T47D (cell line): Measurements from ENCODE around the gene TNFAIP3.

Experiments
- DNase-seq, 2 experiments: peaks; one replicate each; pipeline versions ENCODE4 v3.0.0 to v3.0.0-alpha.2; 2011 to 2012; ENCODE audit warnings: low read depth in 1 of 2, low spot score in 1 of 2
- JUND ChIP-seq: IDR thresholded peaks from 2 replicates; pipeline ENCODE4 v1.6.1; 2012; ENCODE audit warnings: low read depth
- in situ Hi-C: cut with HindIII; loops from 2 replicates; pipeline ENCODE4 v1.10.0; 2016; ENCODE audit warnings: low sequenced_read_pairs, low pct_unique_long_range_greater_than_20kb

TNFAIP3 gene

DNA sequence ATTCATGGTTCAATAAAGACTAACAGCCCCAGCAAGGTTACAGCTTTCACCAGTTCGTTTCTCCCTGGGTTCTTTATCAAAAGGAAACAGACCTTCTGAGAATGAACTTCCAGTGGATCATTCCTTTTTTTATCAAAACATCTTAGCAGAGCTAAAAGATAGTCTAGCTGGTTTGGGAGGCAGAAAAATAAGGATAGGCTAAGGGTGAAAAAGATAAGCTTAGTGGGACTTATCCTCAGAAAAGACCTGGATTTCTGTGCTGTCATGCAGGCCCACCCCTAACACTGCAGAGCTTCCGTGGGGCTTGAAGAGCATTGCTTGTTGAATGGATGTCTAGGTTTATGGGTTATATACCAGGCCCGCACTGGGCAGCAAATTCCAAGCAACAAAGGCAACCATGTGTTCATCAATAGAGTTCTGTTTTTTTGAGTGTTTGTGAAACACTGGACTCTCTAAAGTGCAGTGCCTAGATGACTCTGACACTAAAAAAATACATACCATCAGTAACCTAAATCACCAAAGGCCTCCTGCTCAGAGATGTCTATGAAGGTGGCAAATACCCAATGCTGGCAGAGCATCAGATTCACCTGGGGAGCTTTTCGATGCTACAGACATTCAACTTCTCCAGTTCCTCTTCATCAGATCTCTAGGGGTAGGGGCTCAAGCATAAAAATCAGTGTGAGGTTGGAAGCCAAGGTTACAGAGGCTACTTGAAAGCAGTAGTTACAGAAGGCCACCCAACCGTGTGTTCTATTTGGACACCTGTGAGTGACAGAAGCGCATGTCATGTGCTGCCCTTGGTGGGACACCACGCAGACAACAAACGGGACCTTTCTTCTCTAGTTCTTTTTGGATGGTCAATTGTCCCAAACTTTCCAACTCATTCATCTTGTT lies 53.0 kb downstream of the TNFAIP3 start:
- TF ChIP-seq JUND, result no peak
- in situ Hi-C loops, result no loop called here
- no peak for DNase-seq

DNA sequence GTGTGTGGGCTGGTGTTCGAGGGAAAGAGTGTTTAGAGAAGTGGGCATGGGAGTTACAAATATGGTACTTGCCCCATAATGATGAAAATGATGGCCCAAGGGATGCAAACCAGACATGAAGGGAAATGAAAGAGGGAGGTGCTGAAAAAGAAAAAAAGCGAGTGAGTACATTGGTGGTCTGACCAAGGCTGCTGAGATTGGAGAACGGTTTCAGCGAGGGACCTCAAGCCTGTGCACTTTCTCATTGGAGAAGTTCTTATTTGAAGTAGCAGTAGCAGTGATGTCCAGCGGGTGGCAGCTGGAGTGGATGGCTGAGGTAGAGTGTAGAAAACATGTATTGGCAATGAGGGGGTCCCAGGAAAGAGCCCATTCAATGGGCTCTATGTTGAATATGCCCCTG lies 54.8 kb downstream of the TNFAIP3 start:
- in situ Hi-C loops, result no loop called here
- TF ChIP-seq JUND, result no peak
- peak in 1 of 2 experiments; percentile 13 for DNase-seq

DNA sequence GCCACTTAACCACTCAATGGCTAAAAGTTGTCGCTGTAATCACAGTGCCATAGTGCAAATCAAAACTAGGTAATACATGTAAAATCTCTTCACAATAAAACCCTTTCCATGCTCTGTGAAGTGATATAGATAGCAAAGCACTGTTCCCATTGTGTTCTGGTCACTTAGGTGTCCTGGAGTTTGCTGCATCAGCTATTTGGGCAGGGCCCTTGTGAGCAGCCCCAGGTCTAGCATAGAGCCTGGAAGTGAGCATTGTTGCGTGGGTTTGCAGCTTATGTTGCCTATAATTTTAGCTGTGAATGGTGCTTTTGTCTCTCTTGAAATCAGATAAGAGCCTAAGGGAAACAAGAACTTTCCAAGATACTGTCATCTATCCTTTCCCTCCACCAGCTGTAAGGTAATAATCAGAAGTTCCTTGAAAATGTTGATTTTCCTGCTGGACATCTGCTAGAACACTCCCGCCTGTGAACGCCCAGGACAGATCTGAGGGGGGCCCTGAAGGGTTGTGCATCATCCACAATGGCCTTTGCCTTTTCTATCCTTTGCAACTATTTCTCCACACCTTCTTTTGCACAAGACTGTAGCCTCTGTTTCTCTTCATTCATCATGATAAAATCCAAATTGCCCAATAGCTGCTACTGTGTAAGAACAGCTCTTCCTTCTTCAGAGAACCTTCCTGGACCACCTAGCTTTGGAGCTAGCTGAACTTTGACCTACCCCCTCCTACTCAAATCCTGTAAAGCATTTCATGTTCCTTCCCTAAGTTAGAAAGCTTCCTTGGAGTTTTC lies 57.0 kb downstream of the TNFAIP3 start:
- no peak for DNase-seq
- no peak for TF ChIP-seq JUND
- in situ Hi-C loops, result no loop called here

DNA sequence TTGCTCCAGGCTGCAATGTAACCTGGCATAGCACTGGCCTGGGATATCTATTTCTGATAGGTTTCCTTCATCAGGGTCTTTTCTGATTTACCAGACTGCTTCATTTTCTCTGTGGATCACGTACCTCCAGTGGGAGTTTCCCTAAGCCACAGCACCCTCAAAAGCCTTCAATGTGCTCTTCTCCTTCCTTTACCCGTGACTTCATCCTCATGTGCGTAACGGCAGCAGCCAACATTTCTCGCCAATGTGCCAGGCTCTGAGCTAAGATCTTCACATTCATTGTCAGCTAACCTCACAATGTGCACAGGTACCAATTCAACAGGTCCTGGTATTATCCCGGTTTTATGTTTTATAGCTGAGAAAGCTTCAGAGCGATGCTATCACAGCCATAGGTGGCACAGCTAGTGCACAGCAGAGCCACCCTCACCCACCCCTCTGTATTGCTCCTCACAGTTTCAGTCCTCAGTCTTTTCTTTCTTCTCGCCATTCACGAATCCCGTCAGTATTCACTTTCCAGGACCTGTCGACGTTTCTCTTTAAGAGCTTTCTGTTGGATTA lies 58.2 kb downstream of the TNFAIP3 start:
- in situ Hi-C loops, result no loop called here
- no peak for TF ChIP-seq JUND

DNA sequence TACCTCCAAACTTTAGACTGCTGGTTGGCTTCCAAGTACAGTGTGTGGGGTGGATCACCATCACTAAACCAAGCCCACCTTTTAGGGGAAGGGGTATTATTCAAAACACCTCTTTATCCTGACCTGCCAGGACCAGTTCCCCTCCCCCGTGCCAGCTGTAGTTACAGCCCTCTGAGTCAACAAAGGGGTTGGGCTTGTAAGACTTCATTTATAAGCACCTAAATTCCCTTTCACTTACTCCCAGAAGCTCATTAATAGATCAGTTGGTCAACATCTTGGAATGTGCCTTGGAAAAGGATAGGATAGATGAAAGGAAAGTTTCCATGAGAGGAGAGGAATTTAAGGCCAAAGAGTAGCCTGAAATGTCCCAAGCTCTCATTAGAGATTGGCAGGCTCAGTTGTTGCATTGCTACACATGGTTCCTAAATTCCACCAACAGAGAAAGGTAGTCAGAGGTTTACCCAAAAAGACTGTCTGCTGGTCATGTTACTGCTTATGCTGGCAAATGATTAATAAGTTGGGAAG lies 59.2 kb downstream of the TNFAIP3 start:
- in situ Hi-C loops, result no loop called here
- no peak for DNase-seq
- no peak for TF ChIP-seq JUND

More for the DNA sequence above, 58.2 kb downstream of the TNFAIP3 start:
- DNase-seq, result no peak

DNA sequence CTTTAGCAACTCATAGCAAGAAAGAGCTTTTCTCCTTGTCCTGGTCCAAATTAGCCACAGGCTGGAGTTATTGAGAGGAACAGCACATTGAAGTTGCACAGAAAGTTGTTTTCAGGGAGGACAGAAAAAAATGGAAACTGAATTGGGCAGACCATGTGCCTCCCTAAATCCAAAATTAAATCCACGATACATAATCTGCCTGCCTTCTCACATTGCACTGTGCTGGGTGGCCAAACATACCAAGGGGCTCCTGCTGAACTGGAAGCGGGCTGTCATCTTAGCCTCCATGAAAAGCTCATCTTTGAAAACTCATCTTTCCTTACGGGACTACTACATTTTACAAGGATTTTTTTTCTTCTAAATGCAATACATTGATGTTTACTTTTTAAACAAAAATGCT lies 59.9 kb downstream of the TNFAIP3 start:
- in situ Hi-C loops, result no loop called here
- DNase-seq, result no peak
- no peak for TF ChIP-seq JUND

DNA sequence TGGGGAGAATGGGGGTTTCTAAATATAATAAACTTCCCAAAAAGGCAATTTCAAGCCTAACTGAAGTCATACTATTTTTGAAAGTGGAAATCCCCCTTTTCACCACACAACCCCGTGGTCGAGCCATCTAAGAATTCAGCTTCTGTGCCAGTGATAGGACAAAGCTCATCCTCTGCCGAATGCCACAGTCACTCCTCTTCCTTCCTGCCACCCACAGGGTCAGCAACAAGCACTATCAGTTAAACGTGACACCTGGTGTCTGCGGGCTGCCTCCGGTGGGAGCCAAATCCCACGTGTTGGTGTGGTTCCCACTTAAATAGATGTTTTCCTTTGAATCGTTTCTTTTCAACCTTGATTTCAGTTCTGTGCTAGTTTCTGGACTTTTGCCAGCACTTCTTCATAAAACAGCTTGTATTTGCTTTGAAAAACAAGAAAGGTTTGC lies 60.7 kb downstream of the TNFAIP3 start:
- DNase-seq, result no peak
- TF ChIP-seq JUND, result no peak
- in situ Hi-C loops, result no loop called here

DNA sequence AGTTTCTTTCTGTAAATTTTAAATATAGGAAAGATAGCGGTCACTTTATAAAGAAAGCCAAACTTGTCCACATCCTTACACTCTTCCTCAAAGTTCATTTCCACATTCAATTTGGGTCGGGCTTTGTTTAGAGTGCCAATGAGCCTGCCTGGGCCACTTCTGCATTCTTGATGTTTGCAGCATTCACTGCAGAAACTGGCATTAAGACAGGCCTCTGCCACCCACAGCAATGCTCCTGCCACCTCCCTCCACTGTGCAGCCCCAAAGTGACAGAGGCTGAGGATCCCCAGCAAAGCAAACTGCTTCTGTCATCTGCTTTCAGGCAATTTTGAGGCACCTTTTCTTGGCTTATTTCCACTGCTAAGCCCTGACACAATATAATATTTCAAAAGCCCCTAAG lies 61.2 kb downstream of the TNFAIP3 start:
- in situ Hi-C loops, result no loop called here
- no peak for DNase-seq
- no peak for TF ChIP-seq JUND

DNA sequence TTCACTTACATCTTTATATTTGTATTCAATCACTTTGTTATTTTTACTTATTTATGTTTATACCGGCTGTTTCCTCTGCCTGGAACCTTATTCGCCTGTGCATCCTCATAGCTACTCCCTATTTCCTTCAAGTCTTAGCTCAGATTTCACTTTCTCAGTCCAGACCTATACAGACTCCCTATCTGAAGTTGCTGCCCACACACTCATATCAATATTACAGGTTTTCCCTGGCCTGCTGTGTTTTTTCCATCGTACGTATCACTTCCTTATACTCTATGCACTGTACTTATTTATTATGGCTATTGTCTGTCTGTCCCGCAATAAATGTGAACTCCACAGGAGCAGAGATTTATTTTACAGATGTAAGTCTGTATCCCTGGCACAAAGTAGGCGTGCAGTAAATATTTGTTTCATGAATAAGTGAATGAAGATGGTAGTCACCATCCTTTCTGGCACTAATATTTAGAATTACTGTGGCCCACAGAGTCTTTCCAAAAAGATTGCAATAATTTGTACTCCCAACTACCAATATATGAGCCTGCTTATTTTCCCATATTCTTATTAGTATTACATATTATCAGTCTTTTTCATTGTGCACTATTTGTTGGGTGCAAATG lies 64.9 kb downstream of the TNFAIP3 start:
- in situ Hi-C loops, result no loop called here
- no peak for TF ChIP-seq JUND
- DNase-seq, result no peak
